HG02870 (cell line): ENCODE data around the gene TBC1D10A.

Experiments
- ATAC-seq: cut with Tn5 transposase; IDR thresholded peaks from one replicate; pipeline ENCODE4 v1.9.1; 2021; ENCODE audit warnings: mild to moderate bottlenecking, moderate library complexity; ENCODE audit not compliant: unreplicated experiment

The TBC1D10A gene

GRCh38 chr22:30287648-30288418 lies 38.9 kb downstream of the TBC1D10A start:
- ATAC-seq, result no peak

GRCh38 chr22:30286813-30287647 lies 39.7 kb downstream of the TBC1D10A start:
- ATAC-seq, result no peak

- no peak for ATAC-seq
Observed at GRCh38 chr22:30286331-30286730, 40.4 kb downstream of the TBC1D10A start.

GRCh38 chr22:30285846-30286200 lies 40.9 kb downstream of the TBC1D10A start:
- ATAC-seq, result no peak

GRCh38 chr22:30285176-30285845 lies 41.4 kb downstream of the TBC1D10A start:
- no peak for ATAC-seq

GRCh38 chr22:30284666-30285065 lies 42.1 kb downstream of the TBC1D10A start:
- ATAC-seq, result no peak

GRCh38 chr22:30284172-30284571 lies 42.6 kb downstream of the TBC1D10A start:
- no peak for ATAC-seq

- no peak for ATAC-seq
Observed at GRCh38 chr22:30283342-30283741, 43.4 kb downstream of the TBC1D10A start.

GRCh38 chr22:30282616-30283046 lies 44.1 kb downstream of the TBC1D10A start:
- ATAC-seq, result no peak

- ATAC-seq, result no peak
Observed at GRCh38 chr22:30280505-30280904, 46.2 kb downstream of the TBC1D10A start.

- no peak for ATAC-seq
Observed at GRCh38 chr22:30279932-30280331, 46.8 kb downstream of the TBC1D10A start.

GRCh38 chr22:30279046-30279788 lies 47.5 kb downstream of the TBC1D10A start:
- no peak for ATAC-seq

- ATAC-seq, result no peak
Observed at GRCh38 chr22:30277547-30278344, 49.0 kb downstream of the TBC1D10A start.

GRCh38 chr22:30276039-30276438 lies 50.7 kb downstream of the TBC1D10A start:
- no peak for ATAC-seq

GRCh38 chr22:30275625-30276024 lies 51.1 kb downstream of the TBC1D10A start:
- ATAC-seq, result no peak

GRCh38 chr22:30274437-30274812 lies 52.3 kb downstream of the TBC1D10A start:
- ATAC-seq, result no peak

GRCh38 chr22:30273711-30274436 lies 52.9 kb downstream of the TBC1D10A start:
- ATAC-seq, result no peak

- ATAC-seq, result no peak
Observed at GRCh38 chr22:30272781-30273601, 53.8 kb downstream of the TBC1D10A start.

GRCh38 chr22:30270832-30271231 lies 55.9 kb downstream of the TBC1D10A start:
- ATAC-seq, result no peak
